Measurements from ENCODE around the gene RSRC2. TPM values are rescaled to one million over a fixed set of nuclear protein-coding genes. Genes with fewer than 3 reads are reported as not detected.

RSRC2 gene
- total and polyA plus RNA-seq, 9 of the 15 experiments (the other 6 are each of a cell fraction or from before 2014, with no cell fraction given) = 52.6 to 123 (median 80.3) TPM

- TF ChIP-seq NCOR1 (IDR thresholded peaks at IDR 0.05) = peak; percentile 30; the same call in 1 of the 2 replicates
- TF ChIP-seq RFX1 (IDR thresholded peaks at IDR 0.05) = peak; percentile 96
- TF ChIP-seq MTA3 (IDR thresholded peaks at IDR 0.05; ENCODE audit: borderline replicate concordance) = peak; percentile 99
- peak; percentile 93 for TF ChIP-seq POLR2AphosphoS5 (IDR thresholded peaks at IDR 0.05; ENCODE audit: control insufficient read depth, insufficient read depth, low read depth, low read length)
- TF ChIP-seq NONO (IDR thresholded peaks at IDR 0.05; ENCODE audit: low read depth in 2 of 2, low read length in 1 of 2) = no peak
- peak; percentile 91 for TF ChIP-seq NKRF (IDR thresholded peaks at IDR 0.05; ENCODE audit: borderline replicate concordance)
- peak; percentile 58; the same call in 1 of the 2 replicates for TF ChIP-seq ZNF592 (IDR thresholded peaks at IDR 0.05)
- TF ChIP-seq ELK3 (CRISPR knock-in tag; IDR thresholded peaks at IDR 0.05) = no peak
- TF ChIP-seq HDAC6 (IDR thresholded peaks at IDR 0.05; ENCODE audit: low read depth, low read length) = no peak
- peak; percentile 84 for TF ChIP-seq CHD2 (IDR thresholded peaks at IDR 0.05; ENCODE audit: low read depth, low read length)
- TF ChIP-seq ZNF3 (CRISPR knock-in tag; IDR thresholded peaks at IDR 0.05) = no peak
- TF ChIP-seq XRCC5 (IDR thresholded peaks at IDR 0.05; ENCODE audit: low read depth, low read length) = peak; percentile 60; the same call in 1 of the 2 replicates
- no peak for TF ChIP-seq TFE3 (CRISPR knock-in tag; IDR thresholded peaks at IDR 0.05)
- peak; percentile 61; the same call in 1 of the 2 replicates for TF ChIP-seq ZBTB33 (CRISPR knock-in tag; IDR thresholded peaks at IDR 0.05)
- peak; percentile 88 for TF ChIP-seq DIDO1 (tag; IDR thresholded peaks at IDR 0.05; ENCODE audit: low read depth)
Observed at GRCh38 chr12:122526683-122527477, at the start of gene RSRC2, which contains the start of gene KNTC1 (continued).

Measured in K562 (cell line).